ENCODE measurements around the gene PSRC1. TPM values are rescaled to one million over a fixed set of nuclear protein-coding genes. Genes with fewer than 3 reads are reported as not detected.

The PSRC1 gene
- total RNA-seq, 6 donors from 2014 or later = 1.5 to 16.8 (median 4.9) TPM

- WGBS, 2 donors = 91 to 95% methylated on average over 2 of the region's 2 CpGs
- DNase-seq (no peak), ATAC-seq (ENCODE audit: low FRiP score in 2 of 2) (no peak)
- Histone ChIP-seq H3K27ac (no peak overlapping the region), H3K27me3 (no peaks in the 10 kb centered on the region), H3K4me1 (peaks cover 8 to 20% (median 10%) of the 10 kb centered on the region in 4 donors), H3K9me3 (no peaks in the 10 kb centered on the region), H3K4me3 (no peak overlapping the region), H3K36me3 (peaks cover 9 to 61% (median 26%) of the 10 kb centered on the region in 4 donors)
- TF ChIP-seq CTCF (IDR thresholded peaks at IDR 0.05) (no peak), POLR2AphosphoS5 (IDR thresholded peaks at IDR 0.05) (no peak), EP300 (IDR thresholded peaks at IDR 0.05) (no peak), POLR2A (IDR thresholded peaks at IDR 0.05) (no peak)
Measured at GRCh38 chr1:109312246-109312645, 29.3 kb upstream of the PSRC1 start.

GRCh38 chr1:109309347-109309746 lies 26.4 kb upstream of the PSRC1 start:
- Histone ChIP-seq H3K4me3 (no peak overlapping the region), H3K27ac (no peak overlapping the region), H3K27me3 (no peaks in the 10 kb centered on the region), H3K4me1 (peaks cover 26 to 47% (median 33%) of the 10 kb centered on the region in 4 donors), H3K36me3 (peaks cover 2 to 32% (median 12%) of the 10 kb centered on the region in 4 donors), H3K9me3 (no peaks in the 10 kb centered on the region)
- DNase-seq (no peak), ATAC-seq (ENCODE audit: low FRiP score in 2 of 2) (no peak)
- 61 to 81% methylated on average over 2 of the region's 2 CpGs for WGBS, 2 donors
- TF ChIP-seq POLR2AphosphoS5 (IDR thresholded peaks at IDR 0.05) = no peak
- no peak for TF ChIP-seq EP300 (IDR thresholded peaks at IDR 0.05)
- TF ChIP-seq POLR2A (IDR thresholded peaks at IDR 0.05) = no peak
- TF ChIP-seq CTCF (IDR thresholded peaks at IDR 0.05) = no peak

GRCh38 chr1:109307274-109308021 lies 24.5 kb upstream of the PSRC1 start:
- Histone ChIP-seq H3K27ac (peak overlapping the region; percentile 20 to 68 (median 63)), H3K4me3 (no peak overlapping the region), H3K4me1 (peaks cover 26 to 38% (median 31%) of the 10 kb centered on the region in 4 donors), H3K9me3 (no peaks in the 10 kb centered on the region), H3K27me3 (no peaks in the 10 kb centered on the region), H3K36me3 (peaks cover 0 to 13% (median 3%) of the 10 kb centered on the region in 4 donors)
- TF ChIP-seq CTCF (IDR thresholded peaks at IDR 0.05) (no peak), POLR2A (IDR thresholded peaks at IDR 0.05) (no peak), EP300 (IDR thresholded peaks at IDR 0.05) (no peak), POLR2AphosphoS5 (IDR thresholded peaks at IDR 0.05) (peak in 1 of 2 donors; percentile 7)
- 39 to 55% methylated on average over 14 of the region's 14 CpGs for WGBS, 2 donors
- DNase-seq (peak; percentile 71), ATAC-seq (ENCODE audit: low FRiP score in 2 of 2) (peak; percentile 51 to 86)

- no peaks in the 10 kb centered on the region for H3K27me3 ChIP-seq
- H3K27ac ChIP-seq = peak within 1 kb of the TSS; percentile 30 to 68 (median 63)
- TF ChIP-seq POLR2A (IDR thresholded peaks at IDR 0.05) (no peak), CTCF (IDR thresholded peaks at IDR 0.05) (no peak), EP300 (IDR thresholded peaks at IDR 0.05) (no peak), POLR2AphosphoS5 (IDR thresholded peaks at IDR 0.05) (no peak)
- WGBS, 2 donors = 66 to 73% methylated on average over 6 to 7 of the region's 7 CpGs
- H3K36me3 ChIP-seq = peaks cover 0 to 10% (median 3%) of the 10 kb centered on the region in 4 donors
- H3K4me1 ChIP-seq = peaks cover 26 to 38% (median 31%) of the 10 kb centered on the region in 4 donors
- H3K9me3 ChIP-seq = no peaks in the 10 kb centered on the region
- DNase-seq (peak; percentile 52 to 70), ATAC-seq (ENCODE audit: low FRiP score in 2 of 2) (peak; percentile 30 to 60)
- no peak within 1 kb of the TSS for H3K4me3 ChIP-seq
Measured at GRCh38 chr1:109306832-109307273, 23.9 kb upstream of the PSRC1 start, which contains the start of gene MYBPHL. TSS of gene MYBPHL (minus strand) at chr1:109307011. CDS start at chr1:109306991, 20 bp downstream.
